H1 (cell line): ENCODE results near the gene SLC5A4. TPM values are rescaled to one million over a fixed set of nuclear protein-coding genes. Genes with fewer than 3 reads are reported as not detected.

Experiments
- CTCF ChIA-PET: fragments of 300-600 bp; sonication (Branson Sonifier 250); formaldehyde crosslinking; loops from one replicate; lab custom pipeline; 2021; ENCODE audit not compliant: partially characterized antibody; lab: Charles Lee
- POLR2A ChIA-PET: fragments of 300-600 bp; sonication (Branson Sonifier 250); formaldehyde crosslinking; loops from one replicate; lab custom pipeline; 2021; ENCODE audit warnings: inconsistent platforms; ENCODE audit not compliant: partially characterized antibody; lab: Charles Lee
- DNase-seq, 2 experiments: peaks; one replicate each; pipeline versions ENCODE4 v3.0.0 to v3.0.0-alpha.2; 2010 to 2022; ENCODE audit warnings: low spot score in 2 of 2, low read depth in 1 of 2, mixed read lengths in 1 of 2
- FAIRE-seq: peaks from 2 replicates; lab custom pipeline; 2011; peaks lifted over from hg19 to GRCh38; lab: Jason Lieb, UNC
- H2AFZ ChIP-seq: 2 replicates; pipeline ENCODE4 v1.8.1; 2012; ENCODE audit warnings: low read length, inconsistent platforms
- H2AK5ac ChIP-seq: 2 replicates; pipeline ENCODE4 v1.6.1; 2013; ENCODE audit warnings: low read depth, low read length
- H2BK120ac ChIP-seq: replicated peaks from 2 replicates; pipeline ENCODE3; 2013; ENCODE audit warnings: low read depth, low read length, inconsistent platforms
- H2BK12ac ChIP-seq: 2 replicates; pipeline ENCODE4 v1.6.1; 2013; ENCODE audit warnings: low read depth, low read length
- H2BK15ac ChIP-seq: 2 replicates; pipeline ENCODE4 v1.6.1; 2013; ENCODE audit warnings: low read length
- H2BK20ac ChIP-seq: 2 replicates; pipeline ENCODE4 v1.6.1; 2013; ENCODE audit warnings: low read length
- H2BK5ac ChIP-seq: 2 replicates; pipeline ENCODE4 v1.6.1; 2013; ENCODE audit warnings: low read depth, low read length
- H3K14ac ChIP-seq: 2 replicates; pipeline ENCODE4 v1.6.1; 2013; ENCODE audit warnings: inconsistent platforms; ENCODE audit not compliant: insufficient read length
- H3K18ac ChIP-seq: 2 replicates; pipeline ENCODE4 v1.6.1; 2013; ENCODE audit warnings: low read length; ENCODE audit errors: extremely low read depth
- H3K23ac ChIP-seq: 2 replicates; pipeline ENCODE4 v1.6.1; 2013; ENCODE audit warnings: inconsistent platforms; ENCODE audit not compliant: insufficient read length
- H3K23me2 ChIP-seq: 2 replicates; pipeline ENCODE4 v1.6.1; 2013; ENCODE audit warnings: low read depth, low read length
- H3K27ac ChIP-seq: 2 replicates; pipeline ENCODE4 v1.6.1; 2011; ENCODE audit warnings: low read depth, low read length, inconsistent platforms
- H3K27me3 ChIP-seq, 4 experiments: replicated peaks in 1 of 4; 1 replicate in 1 of 4; 2 replicates in 3 of 4; pipeline versions ENCODE4 v1.6.1 to v1.8.1; 2011 to 2013; ENCODE audit warnings: low read length in 3 of 4, mild to moderate bottlenecking in 3 of 4, inconsistent platforms in 2 of 4, mixed read lengths in 2 of 4, moderate library complexity in 1 of 4; ENCODE audit not compliant: control insufficient read depth in 3 of 4, insufficient read depth in 3 of 4; ENCODE audit errors: extremely low read depth in 1 of 4
- H3K36me3 ChIP-seq, 4 experiments: 2 replicates each; pipeline versions ENCODE4 v1.6.1 to v1.8.1; 2011 to 2013; ENCODE audit warnings: mild to moderate bottlenecking in 4 of 4, low read length in 3 of 4, moderate library complexity in 2 of 4, control low read depth in 1 of 4, inconsistent platforms in 1 of 4; ENCODE audit not compliant: insufficient read depth in 4 of 4, control insufficient read depth in 2 of 4
- H3K4ac ChIP-seq: replicated peaks from 2 replicates; pipeline ENCODE3; 2013; ENCODE audit warnings: low read length, low read depth, mixed read lengths, inconsistent platforms; ENCODE audit not compliant: insufficient read length
- H3K4me1 ChIP-seq, 4 experiments: replicated peaks in 1 of 4; 1 replicate in 1 of 4; 2 replicates in 3 of 4; pipeline versions ENCODE4 v1.6.1 to v1.8.1; 2011 to 2013; ENCODE audit warnings: low read length in 3 of 4, inconsistent platforms in 2 of 4, mixed read lengths in 1 of 4; ENCODE audit not compliant: insufficient read depth in 4 of 4, control insufficient read depth in 3 of 4
- H3K4me2 ChIP-seq, 2 experiments: 2 replicates each; pipeline versions ENCODE4 v1.6.1 to v1.8.1; 2011 to 2013; ENCODE audit warnings: low read depth in 2 of 2, low read length in 2 of 2, control low read depth in 1 of 2, inconsistent platforms in 1 of 2, mild to moderate bottlenecking in 1 of 2; ENCODE audit not compliant: insufficient read depth in 1 of 2
- H3K4me3 ChIP-seq, 4 experiments: fragments of 200-600, 300-600 bp in 1 of 4; sonication (generic), shearing (Covaris generic), sonication (Bioruptor Twin) in 1 of 4; 2 replicates each; pipeline versions ENCODE4 v1.5.1 to v1.8.1; 2011 to 2016; ENCODE audit warnings: low read length in 4 of 4, low read depth in 3 of 4, control low read depth in 2 of 4, inconsistent platforms in 2 of 4, mild to moderate bottlenecking in 2 of 4, mixed read lengths in 1 of 4, moderate library complexity in 1 of 4; ENCODE audit not compliant: insufficient read depth in 2 of 4; ENCODE audit errors: extremely low read depth in 1 of 4
- H3K56ac ChIP-seq: replicated peaks from 2 replicates; pipeline ENCODE3; 2013; ENCODE audit warnings: low read depth, mild to moderate bottlenecking, mixed read lengths, low read length, inconsistent platforms; ENCODE audit not compliant: insufficient read length
- H3K79me1 ChIP-seq: 2 replicates; pipeline ENCODE4 v1.6.1; 2013; ENCODE audit warnings: low read depth, low read length, control low read depth
- H3K79me2 ChIP-seq, 2 experiments: 2 replicates each; pipeline versions ENCODE4 v1.6.1 to v1.8.1; 2012 to 2013; ENCODE audit warnings: low read length in 2 of 2, mild to moderate bottlenecking in 2 of 2, inconsistent platforms in 1 of 2; ENCODE audit not compliant: insufficient read depth in 2 of 2, control insufficient read depth in 1 of 2
- H3K9ac ChIP-seq, 4 experiments: replicated peaks in 1 of 4; 1 replicate in 1 of 4; 2 replicates in 3 of 4; pipeline versions ENCODE4 v1.6.1 to v1.8.1; 2011 to 2013; ENCODE audit warnings: low read depth in 3 of 4, low read length in 3 of 4, control low read depth in 2 of 4, mild to moderate bottlenecking in 2 of 4, moderate library complexity in 2 of 4, inconsistent platforms in 1 of 4; ENCODE audit errors: extremely low read depth in 1 of 4
- H3K9me3 ChIP-seq, 2 experiments: 2 replicates each; pipeline versions ENCODE4 v1.6.1 to v1.8.1; 2012 to 2013; ENCODE audit warnings: mild to moderate bottlenecking in 2 of 2, moderate library complexity in 2 of 2, control low read depth in 1 of 2, inconsistent platforms in 1 of 2, low read depth in 1 of 2, low read length in 1 of 2, mixed read lengths in 1 of 2; ENCODE audit not compliant: insufficient read depth in 2 of 2
- H4K20me1 ChIP-seq, 2 experiments: replicated peaks in 1 of 2; 2 replicates each; pipeline versions ENCODE3 to v1.8.1; 2011 to 2013; ENCODE audit warnings: inconsistent platforms in 2 of 2, low read length in 2 of 2, mild to moderate bottlenecking in 1 of 2; ENCODE audit not compliant: insufficient read depth in 2 of 2, control insufficient read depth in 1 of 2
- H4K5ac ChIP-seq: 2 replicates; pipeline ENCODE4 v1.6.1; 2013; ENCODE audit warnings: low read length, low read depth, mixed read lengths, inconsistent platforms; ENCODE audit not compliant: insufficient read length
- H4K8ac ChIP-seq: 2 replicates; pipeline ENCODE4 v1.8.0; 2013; ENCODE audit warnings: mild to moderate bottlenecking, moderate library complexity, low read length, inconsistent platforms; ENCODE audit not compliant: insufficient read depth; ENCODE audit errors: extremely low read depth
- H4K91ac ChIP-seq: replicated peaks from 2 replicates; pipeline ENCODE3; 2013; ENCODE audit warnings: low read length, mixed read lengths, inconsistent platforms; ENCODE audit not compliant: insufficient read length
- ASH2L ChIP-seq: fragments of 200-600, 300-600 bp; sonication (generic); IDR thresholded peaks from one replicate; pipeline ENCODE4 v1.7.1; 2017; ENCODE audit warnings: low read length
- CTCF ChIP-seq, 3 experiments: IDR thresholded peaks; 1 replicate in 2 of 3; 2 replicates in 1 of 3; pipeline versions ENCODE4 v1.5.1 to v1.6.1; 2011; ENCODE audit warnings: low read length in 3 of 3, mild to moderate bottlenecking in 3 of 3, inconsistent platforms in 2 of 3, low read depth in 1 of 3, moderate library complexity in 1 of 3; ENCODE audit not compliant: insufficient read depth in 1 of 3; ENCODE audit errors: control extremely low read depth in 1 of 3
- KDM1A ChIP-seq: fragments of 200-600, 300-600 bp; sonication (generic); IDR thresholded peaks from 2 replicates; pipeline ENCODE4 v1.7.1; 2016; ENCODE audit warnings: mild to moderate bottlenecking, low read length, borderline replicate concordance
- KDM4A ChIP-seq: IDR thresholded peaks from one replicate; pipeline ENCODE4 v1.7.1; 2012; ENCODE audit warnings: low read depth, mild to moderate bottlenecking, moderate library complexity, low read length, inconsistent platforms; ENCODE audit not compliant: severe bottlenecking
- MAX ChIP-seq: IDR thresholded peaks from 2 replicates; pipeline ENCODE4 v1.6.1; 2012; ENCODE audit warnings: inconsistent platforms
- WGBS, 2 experiments: shearing (Covaris generic) in 1 of 2; methylation state at CpG; one replicate each; pipeline versions ENCODE4 v1.1.6 to v1.1.7; 2013 to 2015; ENCODE audit warnings: low lambda C conversion rate in 2 of 2, mixed read lengths in 2 of 2, inconsistent platforms in 1 of 2, low coverage in 1 of 2, missing lambda C conversion rate in 1 of 2; ENCODE audit not compliant: insufficient replicate concordance in 2 of 2, insufficient coverage in 1 of 2, insufficient read length in 1 of 2; ENCODE audit errors: extremely low coverage in 1 of 2, missing lambda C conversion rate in 1 of 2; 5-methylcytosine and 5-hydroxymethylcytosine counted together
- polyA plus RNA-seq, 7 experiments: library from polyadenylated mRNA; depleted of rRNA in 3 of 7; stranded (reverse) in 5 of 7; unstranded in 2 of 7; fragments of >200 nt in 5 of 7; fragments of 200-250 nt in 2 of 7; gene quantifications; 1 replicate in 5 of 7; 2 replicates in 1 of 7; 4 replicates in 1 of 7; pipeline versions ENCODE4 v1.2.1 to v1.2.3, GENCODE V29; 2011 to 2013; ENCODE audit warnings: missing spikeins in 2 of 7, mixed read lengths in 2 of 7
- total RNA-seq: library from RNA; stranded (reverse); fragmentation: NEBNext Ultra II Directional; extraction: Animal tissue kit (Norgen Biotek cat#: 25700); gene quantifications from 2 replicates; pipeline ENCODE4 v1.2.1, GENCODE V29; 2021
- TF ChIP-seq, protein P1 (sequence below): IDR thresholded peaks from 2 replicates; pipeline ENCODE4 v1.6.1; 2012; ENCODE audit warnings: inconsistent platforms

The SLC5A4 gene
- total and polyA plus RNA-seq, 2 of the 8 experiments (the other 6 are each of a cell fraction or from before 2014, with no cell fraction given), result 0.17 TPM; not detected in 1

DNA sequence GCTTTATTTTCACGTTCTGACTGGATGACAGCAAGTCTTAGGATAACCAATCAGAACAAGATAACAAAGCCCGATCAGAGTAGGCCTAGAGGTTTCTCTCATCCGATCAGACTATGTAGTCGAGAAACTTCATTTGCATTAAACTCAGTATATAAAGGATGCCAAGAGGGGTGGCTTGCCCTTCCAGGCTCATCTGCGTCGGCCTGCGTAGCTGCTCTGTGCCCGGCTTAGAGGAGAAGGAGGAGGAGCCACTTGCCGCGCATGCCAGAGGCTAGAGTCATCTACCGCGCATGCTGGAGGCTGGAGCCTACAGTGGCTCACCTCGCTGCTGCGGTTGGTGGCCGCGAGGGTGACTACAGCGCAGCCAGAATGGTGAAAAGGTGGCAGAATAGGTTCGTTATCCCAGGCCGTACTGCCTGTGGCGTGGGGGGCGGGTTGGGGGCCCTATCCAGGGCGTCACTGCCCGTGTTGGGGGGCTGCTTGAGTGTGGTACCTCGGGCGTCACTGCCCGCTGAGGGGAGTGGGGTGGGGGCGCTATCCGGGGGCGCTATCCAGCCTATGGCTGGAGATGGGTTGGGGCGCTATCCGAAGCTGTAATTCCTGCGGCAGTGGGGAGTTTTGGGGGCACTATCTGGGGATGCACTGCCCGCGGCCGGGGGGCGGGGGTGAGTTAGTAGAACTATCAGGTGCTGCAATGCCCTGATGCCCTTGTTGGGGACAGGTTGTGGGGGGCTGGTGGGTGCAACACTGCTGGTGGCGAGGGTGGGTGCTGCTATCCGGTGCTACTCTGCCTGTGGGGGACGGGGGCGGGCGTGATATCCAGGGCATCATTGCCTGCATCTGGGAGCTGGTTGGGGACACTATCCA is 50.1 kb downstream of the SLC5A4 start, which contains the start of gene RFPL2:
TSS of gene RFPL2 (minus strand) at position 218 of the 867 bp plus-strand sequence. CDS start 2,622 bp downstream, outside the sequence.
- POLR2A ChIA-PET, result no interaction called here
- peak; percentile 55 for FAIRE-seq
- TF ChIP-seq KDM1A, result no peak
- no peak for TF ChIP-seq ASH2L
- peak in 1 of 3 experiments; percentile 15; a peak in 1 of 4 replicates for TF ChIP-seq CTCF (IDR thresholded peaks at IDR 0.05; ENCODE audit: control extremely low read depth in 1 of 3, insufficient read depth in 1 of 3, low read depth in 1 of 3, low read length in 3 of 3)
- TF ChIP-seq, protein P1, sequence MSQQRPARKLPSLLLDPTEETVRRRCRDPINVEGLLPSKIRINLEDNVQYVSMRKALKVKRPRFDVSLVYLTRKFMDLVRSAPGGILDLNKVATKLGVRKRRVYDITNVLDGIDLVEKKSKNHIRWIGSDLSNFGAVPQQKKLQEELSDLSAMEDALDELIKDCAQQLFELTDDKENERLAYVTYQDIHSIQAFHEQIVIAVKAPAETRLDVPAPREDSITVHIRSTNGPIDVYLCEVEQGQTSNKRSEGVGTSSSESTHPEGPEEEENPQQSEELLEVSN, result peak; percentile 85
- TF ChIP-seq KDM4A, result peak; percentile 36
- peak; percentile 91 for TF ChIP-seq MAX

More for the DNA sequence above, 50.1 kb downstream of the SLC5A4 start, which contains the start of gene RFPL2:
- Histone ChIP-seq H2AK5ac (no peak within 1 kb of the TSS), H3K79me2 (no peaks in the 10 kb centered on the region), H3K79me1 (no peaks in the 10 kb centered on the region), H4K91ac (no peak within 1 kb of the TSS), H3K14ac (no peak within 1 kb of the TSS), H3K4me3 (peak within 1 kb of the TSS; percentile 41 to 61 (median 52)), H3K4me2 (peak within 1 kb of the TSS; percentile 92 to 98), H3K36me3 (no peaks in the 10 kb centered on the region), H3K23me2 (peaks cover 20% of the 10 kb centered on the region), H3K23ac (no peak within 1 kb of the TSS), H3K4me1 (peaks cover 0 to 32% (median 15%) of the 10 kb centered on the region in 4 experiments; a peak in 5 of 7 replicates), H4K20me1 (peaks cover 0 to 4% of the 10 kb centered on the region in 2 experiments), H2BK20ac (no peak within 1 kb of the TSS), H3K27ac (no peak within 1 kb of the TSS), H3K18ac (no peak within 1 kb of the TSS; the same call in 1 of the 2 replicates), H4K8ac (no peak within 1 kb of the TSS; the same call in 1 of the 2 replicates), H2BK120ac (no peak within 1 kb of the TSS), H2AFZ (peak within 1 kb of the TSS; percentile 80; the same call in 1 of the 2 replicates), H3K4ac (no peak within 1 kb of the TSS), H3K56ac (no peak within 1 kb of the TSS), H4K5ac (no peak within 1 kb of the TSS), H2BK15ac (0 out of 2 replicates have a peak within 1 kb of the TSS, but pooled peaks have one; percentile 16), H3K9ac (no peak within 1 kb of the TSS; a peak in 1 of 7 replicates), H3K9me3 (no peaks in the 10 kb centered on the region), H2BK12ac (peak within 1 kb of the TSS; percentile 17; the same call in 1 of the 2 replicates), H3K27me3 (peaks cover 19 to 47% (median 41%) of the 10 kb centered on the region in 4 experiments), H2BK5ac (no peak within 1 kb of the TSS)
- DNase-seq, result peak in 1 of 2 experiments; percentile 79
- 0% methylated on average over 20 of the region's 41 CpGs; no CpG with 5 or more reads in 1 of the 2 experiments for WGBS, 2 experiments
- CTCF ChIA-PET, result interaction anchor here (0.6 to 2.8 kb wide), 14 partner anchors 14 to 1481 kb away, joined by 3 to 14 read pairs (median 3); no protein-coding TSS in a partner anchor
